ENCODE data around the gene SMKR1. TPM values are rescaled to one million over a fixed set of nuclear protein-coding genes. Genes with fewer than 3 reads are reported as not detected.

The SMKR1 gene
- total and polyA plus RNA-seq, 2 experiments from 2014 or later, result 2.1 TPM; not detected in 1

DNA sequence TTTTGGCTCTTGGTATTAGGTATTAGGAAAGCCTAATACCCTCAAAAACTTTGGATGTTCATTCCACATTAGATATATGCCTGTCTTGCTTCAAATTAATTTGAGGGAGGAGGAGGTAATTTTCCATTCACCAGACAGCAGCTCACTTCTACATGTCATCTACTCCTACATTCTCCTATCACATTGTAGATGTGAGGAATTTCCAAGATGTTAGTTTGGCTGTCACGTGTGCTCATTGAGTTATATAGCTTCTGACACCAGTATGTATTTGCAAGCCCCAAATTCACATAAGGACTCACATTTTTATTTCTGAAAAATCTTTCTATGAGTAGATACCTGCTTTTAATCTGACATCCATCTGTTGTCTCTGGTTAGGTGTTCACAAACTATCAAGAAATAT, 22.5 kb upstream of the SMKR1 start (continued):
- TF ChIP-seq, protein P1, sequence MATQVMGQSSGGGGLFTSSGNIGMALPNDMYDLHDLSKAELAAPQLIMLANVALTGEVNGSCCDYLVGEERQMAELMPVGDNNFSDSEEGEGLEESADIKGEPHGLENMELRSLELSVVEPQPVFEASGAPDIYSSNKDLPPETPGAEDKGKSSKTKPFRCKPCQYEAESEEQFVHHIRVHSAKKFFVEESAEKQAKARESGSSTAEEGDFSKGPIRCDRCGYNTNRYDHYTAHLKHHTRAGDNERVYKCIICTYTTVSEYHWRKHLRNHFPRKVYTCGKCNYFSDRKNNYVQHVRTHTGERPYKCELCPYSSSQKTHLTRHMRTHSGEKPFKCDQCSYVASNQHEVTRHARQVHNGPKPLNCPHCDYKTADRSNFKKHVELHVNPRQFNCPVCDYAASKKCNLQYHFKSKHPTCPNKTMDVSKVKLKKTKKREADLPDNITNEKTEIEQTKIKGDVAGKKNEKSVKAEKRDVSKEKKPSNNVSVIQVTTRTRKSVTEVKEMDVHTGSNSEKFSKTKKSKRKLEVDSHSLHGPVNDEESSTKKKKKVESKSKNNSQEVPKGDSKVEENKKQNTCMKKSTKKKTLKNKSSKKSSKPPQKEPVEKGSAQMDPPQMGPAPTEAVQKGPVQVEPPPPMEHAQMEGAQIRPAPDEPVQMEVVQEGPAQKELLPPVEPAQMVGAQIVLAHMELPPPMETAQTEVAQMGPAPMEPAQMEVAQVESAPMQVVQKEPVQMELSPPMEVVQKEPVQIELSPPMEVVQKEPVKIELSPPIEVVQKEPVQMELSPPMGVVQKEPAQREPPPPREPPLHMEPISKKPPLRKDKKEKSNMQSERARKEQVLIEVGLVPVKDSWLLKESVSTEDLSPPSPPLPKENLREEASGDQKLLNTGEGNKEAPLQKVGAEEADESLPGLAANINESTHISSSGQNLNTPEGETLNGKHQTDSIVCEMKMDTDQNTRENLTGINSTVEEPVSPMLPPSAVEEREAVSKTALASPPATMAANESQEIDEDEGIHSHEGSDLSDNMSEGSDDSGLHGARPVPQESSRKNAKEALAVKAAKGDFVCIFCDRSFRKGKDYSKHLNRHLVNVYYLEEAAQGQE (IDR thresholded peaks at IDR 0.05; ENCODE audit: unreplicated experiment), result no peak
- TF ChIP-seq STAT1 (IDR thresholded peaks at IDR 0.05; ENCODE audit: unreplicated experiment) (no peak), ZNF114 (CRISPR knock-in tag; IDR thresholded peaks at IDR 0.05) (no peak), POLR2AphosphoS5 (IDR thresholded peaks at IDR 0.05; ENCODE audit: low read depth) (no peak), NANOG (IDR thresholded peaks at IDR 0.05; ENCODE audit: borderline replicate concordance) (no peak)
- TF ChIP-seq, protein P2, sequence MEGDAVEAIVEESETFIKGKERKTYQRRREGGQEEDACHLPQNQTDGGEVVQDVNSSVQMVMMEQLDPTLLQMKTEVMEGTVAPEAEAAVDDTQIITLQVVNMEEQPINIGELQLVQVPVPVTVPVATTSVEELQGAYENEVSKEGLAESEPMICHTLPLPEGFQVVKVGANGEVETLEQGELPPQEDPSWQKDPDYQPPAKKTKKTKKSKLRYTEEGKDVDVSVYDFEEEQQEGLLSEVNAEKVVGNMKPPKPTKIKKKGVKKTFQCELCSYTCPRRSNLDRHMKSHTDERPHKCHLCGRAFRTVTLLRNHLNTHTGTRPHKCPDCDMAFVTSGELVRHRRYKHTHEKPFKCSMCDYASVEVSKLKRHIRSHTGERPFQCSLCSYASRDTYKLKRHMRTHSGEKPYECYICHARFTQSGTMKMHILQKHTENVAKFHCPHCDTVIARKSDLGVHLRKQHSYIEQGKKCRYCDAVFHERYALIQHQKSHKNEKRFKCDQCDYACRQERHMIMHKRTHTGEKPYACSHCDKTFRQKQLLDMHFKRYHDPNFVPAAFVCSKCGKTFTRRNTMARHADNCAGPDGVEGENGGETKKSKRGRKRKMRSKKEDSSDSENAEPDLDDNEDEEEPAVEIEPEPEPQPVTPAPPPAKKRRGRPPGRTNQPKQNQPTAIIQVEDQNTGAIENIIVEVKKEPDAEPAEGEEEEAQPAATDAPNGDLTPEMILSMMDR (conservative IDR thresholded peaks at IDR 0.05; ENCODE audit: low read depth in 2 of 2), result no peak

- no peaks in the 10 kb centered on the region for H3K4me1 ChIP-seq (ENCODE audit: insufficient read depth)
- no peaks in the 10 kb centered on the region; the same call in 1 of the 2 replicates for H3K36me3 ChIP-seq (ENCODE audit: insufficient read depth)
- H3K4me3 Mint-ChIP-seq, result no peak overlapping the region
- no peaks in the 10 kb centered on the region for H3F3A ChIP-seq (replicated peaks; ENCODE audit: low read depth)
- no peaks in the 10 kb centered on the region for H3K9me2 ChIP-seq (ENCODE audit: insufficient read depth)
- no peak overlapping the region for H3K4me3 ChIP-seq
- no peak overlapping the region for H3K27ac Mint-ChIP-seq
- no peaks in the 10 kb centered on the region for H3K79me2 ChIP-seq (replicated peaks; ENCODE audit: insufficient read depth)
- no peak overlapping the region for H3K4me2 ChIP-seq
- peaks cover 35% of the 10 kb centered on the region for H3K36me3 Mint-ChIP-seq (ENCODE audit: low read depth)
- H3K4me1 Mint-ChIP-seq, result no peaks in the 10 kb centered on the region
- DNase-seq (ENCODE audit: low spot score), result no peak
- H4K20me1 ChIP-seq (replicated peaks; ENCODE audit: insufficient read depth), result peaks cover 4% of the 10 kb centered on the region; the same call in 1 of the 2 replicates
- H3K27ac ChIP-seq (ENCODE audit: low read depth), result no peak overlapping the region
- no peak for ATAC-seq
- peaks cover 7% of the 10 kb centered on the region for H3K27me3 Mint-ChIP-seq (ENCODE audit: insufficient read depth, low read depth, poor library complexity)
- no peak overlapping the region for H2AFZ ChIP-seq
- peaks cover 15% of the 10 kb centered on the region for H3K9me3 Mint-ChIP-seq
- no peaks in the 10 kb centered on the region for H3K27me3 ChIP-seq (ENCODE audit: insufficient read depth)
- TF ChIP-seq ZNF462 (CRISPR knock-in tag; IDR thresholded peaks at IDR 0.05) (no peak), STAT1 (IDR thresholded peaks at IDR 0.05; ENCODE audit: unreplicated experiment) (no peak), NANOG (IDR thresholded peaks at IDR 0.05; ENCODE audit: borderline replicate concordance) (no peak), JUNB (IDR thresholded peaks at IDR 0.05; ENCODE audit: unreplicated experiment) (no peak)
- TF ChIP-seq, protein P3, sequence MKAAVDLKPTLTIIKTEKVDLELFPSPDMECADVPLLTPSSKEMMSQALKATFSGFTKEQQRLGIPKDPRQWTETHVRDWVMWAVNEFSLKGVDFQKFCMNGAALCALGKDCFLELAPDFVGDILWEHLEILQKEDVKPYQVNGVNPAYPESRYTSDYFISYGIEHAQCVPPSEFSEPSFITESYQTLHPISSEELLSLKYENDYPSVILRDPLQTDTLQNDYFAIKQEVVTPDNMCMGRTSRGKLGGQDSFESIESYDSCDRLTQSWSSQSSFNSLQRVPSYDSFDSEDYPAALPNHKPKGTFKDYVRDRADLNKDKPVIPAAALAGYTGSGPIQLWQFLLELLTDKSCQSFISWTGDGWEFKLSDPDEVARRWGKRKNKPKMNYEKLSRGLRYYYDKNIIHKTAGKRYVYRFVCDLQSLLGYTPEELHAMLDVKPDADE (IDR thresholded peaks at IDR 0.05), result no peak
- TF ChIP-seq, protein P2 (conservative IDR thresholded peaks at IDR 0.05; ENCODE audit: low read depth in 2 of 2), result no peak
Observed at GRCh38 chr7:129480674-129481363, 21.5 kb upstream of the SMKR1 start.
